GM10266 (cell line): Measurements from ENCODE around the gene CTDSPL2.

Source experiments
- DNase-seq: peaks from one replicate; pipeline ENCODE4 v3.0.0; 2012; ENCODE audit errors: extremely low spot score
- CTCF ChIP-seq: IDR thresholded peaks from 2 replicates; pipeline ENCODE4 v1.5.1; 2012; ENCODE audit warnings: mild to moderate bottlenecking, low read depth; ENCODE audit not compliant: control insufficient read depth, insufficient read depth; ENCODE audit errors: missing control alignments

The CTDSPL2 gene

GRCh38 chr15:44485880-44486279 is 58.5 kb downstream of the CTDSPL2 start:
- no peak for DNase-seq
- TF ChIP-seq CTCF = no peak

- TF ChIP-seq CTCF = no peak
- no peak for DNase-seq
Measured at GRCh38 chr15:44489464-44489863, 62.0 kb downstream of the CTDSPL2 start.

- TF ChIP-seq CTCF = no peak
Measured at GRCh38 chr15:44490622-44491021, 63.2 kb downstream of the CTDSPL2 start.

GRCh38 chr15:44492040-44492439 is 64.6 kb downstream of the CTDSPL2 start:
- DNase-seq = no peak
- TF ChIP-seq CTCF = no peak

More at GRCh38 chr15:44490622-44491021, 63.2 kb downstream of the CTDSPL2 start:
- no peak for DNase-seq

GRCh38 chr15:44492672-44493071 is 65.2 kb downstream of the CTDSPL2 start:
- DNase-seq = no peak
- no peak for TF ChIP-seq CTCF

- DNase-seq = no peak
- no peak for TF ChIP-seq CTCF
Measured at GRCh38 chr15:44495562-44495961, 68.1 kb downstream of the CTDSPL2 start.

GRCh38 chr15:44500555-44500954 is 73.1 kb downstream of the CTDSPL2 start:
- DNase-seq = no peak
- TF ChIP-seq CTCF = no peak
